Measurements from ENCODE around the gene ETNK2. TPM values are rescaled to one million over a fixed set of nuclear protein-coding genes. Genes with fewer than 3 reads are reported as not detected.
A peak's percentile ranks its signal among the peaks of the same experiment; 100 is the strongest.
"Not testable (repeated sequence)": the region's sequence is repeated elsewhere in the genome, so short reads cannot be mapped to it uniquely, and the experiment has no call there.

The ETNK2 gene
- total and polyA plus RNA-seq, 4 donors, result 18.2 to 65.4 (median 41.4) TPM

GRCh38 chr1:204094856-204095634, 56.8 kb downstream of the ETNK2 start:
- Histone ChIP-seq H3K9me3 (ENCODE audit: control insufficient read depth, insufficient read depth, low read length) (no peaks in the 10 kb centered on the region), H3K27me3 (ENCODE audit: control insufficient read depth, insufficient read depth, low read length) (no peaks in the 10 kb centered on the region), H3K4me1 (ENCODE audit: control insufficient read depth, insufficient read depth, low read length) (peaks cover 42% of the 10 kb centered on the region), H3K27ac (ENCODE audit: low read depth, low read length) (peak overlapping the region; percentile 15), H3K36me3 (ENCODE audit: control insufficient read depth, insufficient read depth, low read length) (no peaks in the 10 kb centered on the region), H3K4me3 (ENCODE audit: low read depth, low read length) (no peak overlapping the region)
- peak in 1 of 6 donors; percentile 58 for DNase-seq (ENCODE audit: low read depth in 4 of 6, low spot score in 6 of 6)
- WGBS (ENCODE audit: insufficient coverage), result 55% methylated on average over 11 of the region's 15 CpGs

DNA sequence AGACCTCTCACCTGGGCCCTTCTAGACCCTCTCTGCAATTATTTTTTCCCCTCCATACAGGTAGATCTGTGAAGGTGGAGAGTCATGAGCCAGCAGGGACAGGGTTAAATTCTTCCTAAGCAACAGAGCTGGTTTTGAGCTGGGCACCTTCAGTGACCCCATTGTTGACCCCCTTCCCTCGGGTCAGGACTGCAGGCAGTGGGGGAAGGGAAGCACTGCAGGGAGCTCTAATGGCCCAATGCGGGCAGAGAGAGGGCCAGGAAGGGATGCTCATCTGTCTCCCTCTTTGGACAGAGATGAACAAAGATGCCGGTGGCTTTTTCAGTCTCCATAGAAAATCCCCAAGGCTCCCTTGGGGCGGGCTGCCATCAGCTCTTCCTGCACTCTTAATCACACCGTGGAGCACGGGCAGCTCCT, 57.5 kb downstream of the ETNK2 start:
- 10% methylated on average over 3 of the region's 6 CpGs for WGBS (ENCODE audit: insufficient coverage)
- no peak overlapping the region for H3K27ac ChIP-seq (ENCODE audit: low read depth, low read length)
- DNase-seq (ENCODE audit: low read depth in 4 of 6, low spot score in 6 of 6), result peak in 1 of 6 donors; percentile 66
- no peaks in the 10 kb centered on the region for H3K27me3 ChIP-seq (ENCODE audit: control insufficient read depth, insufficient read depth, low read length)
- H3K4me3 ChIP-seq (ENCODE audit: low read depth, low read length), result no peak overlapping the region
- peaks cover 49% of the 10 kb centered on the region for H3K4me1 ChIP-seq (ENCODE audit: control insufficient read depth, insufficient read depth, low read length)
- no peaks in the 10 kb centered on the region for H3K9me3 ChIP-seq (ENCODE audit: control insufficient read depth, insufficient read depth, low read length)
- H3K36me3 ChIP-seq (ENCODE audit: control insufficient read depth, insufficient read depth, low read length), result no peaks in the 10 kb centered on the region

GRCh38 chr1:204093781-204094180, 58.1 kb downstream of the ETNK2 start:
- Histone ChIP-seq H3K36me3 (ENCODE audit: control insufficient read depth, insufficient read depth, low read length) (no peaks in the 10 kb centered on the region), H3K27ac (ENCODE audit: low read depth, low read length) (no peak overlapping the region), H3K27me3 (ENCODE audit: control insufficient read depth, insufficient read depth, low read length) (no peaks in the 10 kb centered on the region), H3K4me1 (ENCODE audit: control insufficient read depth, insufficient read depth, low read length) (peaks cover 53% of the 10 kb centered on the region), H3K9me3 (ENCODE audit: control insufficient read depth, insufficient read depth, low read length) (no peaks in the 10 kb centered on the region), H3K4me3 (ENCODE audit: low read depth, low read length) (no peak overlapping the region)
- 44% methylated on average over 1 of the region's 2 CpGs for WGBS (ENCODE audit: insufficient coverage)
- no peak for DNase-seq (ENCODE audit: low read depth in 4 of 6, low spot score in 6 of 6)

DNA sequence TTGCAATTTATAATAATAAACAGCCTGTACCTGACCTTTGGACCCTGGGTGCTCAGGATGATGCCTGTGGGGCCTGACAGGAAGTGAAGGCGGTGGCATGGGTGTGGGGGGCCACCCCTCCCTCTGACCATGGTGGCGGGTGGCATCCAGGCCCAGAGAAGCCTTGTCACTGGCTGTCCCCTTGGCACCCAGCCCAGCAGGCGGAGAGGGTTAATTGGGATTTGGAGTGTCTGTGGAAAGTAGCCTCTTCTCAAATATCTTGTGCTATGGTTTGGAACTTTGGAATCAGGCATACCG, 58.5 kb downstream of the ETNK2 start:
- Histone ChIP-seq H3K4me3 (ENCODE audit: low read depth, low read length) (no peak overlapping the region), H3K4me1 (ENCODE audit: control insufficient read depth, insufficient read depth, low read length) (peaks cover 53% of the 10 kb centered on the region), H3K9me3 (ENCODE audit: control insufficient read depth, insufficient read depth, low read length) (no peaks in the 10 kb centered on the region), H3K36me3 (ENCODE audit: control insufficient read depth, insufficient read depth, low read length) (no peaks in the 10 kb centered on the region), H3K27ac (ENCODE audit: low read depth, low read length) (no peak overlapping the region), H3K27me3 (ENCODE audit: control insufficient read depth, insufficient read depth, low read length) (no peaks in the 10 kb centered on the region)
- WGBS (ENCODE audit: insufficient coverage), result 43% methylated on average over 1 of the region's 4 CpGs
- DNase-seq (ENCODE audit: low read depth in 4 of 6, low spot score in 6 of 6), result no peak

DNA sequence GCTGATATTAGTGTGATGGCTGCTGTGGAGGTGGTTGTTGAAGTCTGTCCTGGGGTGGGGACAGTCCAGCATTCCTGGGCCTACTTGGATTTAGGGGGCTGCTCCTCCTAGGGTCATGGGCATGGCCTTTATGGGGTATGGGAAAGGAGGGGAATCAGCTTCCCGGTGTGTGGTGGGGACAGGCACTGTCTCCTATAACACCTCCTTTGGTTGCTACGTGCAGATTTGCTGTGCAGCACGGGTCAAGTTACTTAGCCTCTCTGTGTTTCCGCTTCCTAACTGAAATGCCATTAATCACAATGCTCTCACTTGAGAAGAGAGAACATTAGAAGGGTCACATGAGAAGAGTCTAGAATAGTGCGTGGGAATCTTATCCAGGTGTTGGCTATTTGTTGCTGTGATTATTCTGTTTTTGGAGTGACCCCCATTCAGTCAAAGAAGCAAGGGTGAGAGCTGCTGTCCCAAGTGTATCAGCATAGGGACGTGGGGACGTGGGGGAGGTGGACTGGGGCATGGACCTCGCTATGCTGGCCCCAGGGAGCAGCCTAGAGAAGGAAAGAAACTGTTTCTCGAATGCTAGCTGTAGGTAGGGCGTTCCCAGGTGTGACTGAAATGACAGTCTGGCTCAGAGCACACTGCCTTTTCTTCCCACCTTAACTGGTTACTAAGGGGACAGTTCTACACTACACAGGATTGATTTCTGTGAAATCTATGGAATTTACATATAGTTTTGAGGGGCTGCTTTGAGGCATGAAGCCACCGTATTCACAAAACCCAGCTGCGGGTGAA, 59.0 kb downstream of the ETNK2 start:
- WGBS (ENCODE audit: insufficient coverage), result 47% methylated on average over 4 of the region's 12 CpGs
- no peaks in the 10 kb centered on the region for H3K36me3 ChIP-seq (ENCODE audit: control insufficient read depth, insufficient read depth, low read length)
- H3K4me1 ChIP-seq (ENCODE audit: control insufficient read depth, insufficient read depth, low read length), result peaks cover 59% of the 10 kb centered on the region
- no peaks in the 10 kb centered on the region for H3K9me3 ChIP-seq (ENCODE audit: control insufficient read depth, insufficient read depth, low read length)
- no peak for DNase-seq (ENCODE audit: low read depth in 4 of 6, low spot score in 6 of 6)
- no peak overlapping the region for H3K4me3 ChIP-seq (ENCODE audit: low read depth, low read length)
- H3K27me3 ChIP-seq (ENCODE audit: control insufficient read depth, insufficient read depth, low read length), result no peaks in the 10 kb centered on the region
- no peak overlapping the region for H3K27ac ChIP-seq (ENCODE audit: low read depth, low read length)

DNA sequence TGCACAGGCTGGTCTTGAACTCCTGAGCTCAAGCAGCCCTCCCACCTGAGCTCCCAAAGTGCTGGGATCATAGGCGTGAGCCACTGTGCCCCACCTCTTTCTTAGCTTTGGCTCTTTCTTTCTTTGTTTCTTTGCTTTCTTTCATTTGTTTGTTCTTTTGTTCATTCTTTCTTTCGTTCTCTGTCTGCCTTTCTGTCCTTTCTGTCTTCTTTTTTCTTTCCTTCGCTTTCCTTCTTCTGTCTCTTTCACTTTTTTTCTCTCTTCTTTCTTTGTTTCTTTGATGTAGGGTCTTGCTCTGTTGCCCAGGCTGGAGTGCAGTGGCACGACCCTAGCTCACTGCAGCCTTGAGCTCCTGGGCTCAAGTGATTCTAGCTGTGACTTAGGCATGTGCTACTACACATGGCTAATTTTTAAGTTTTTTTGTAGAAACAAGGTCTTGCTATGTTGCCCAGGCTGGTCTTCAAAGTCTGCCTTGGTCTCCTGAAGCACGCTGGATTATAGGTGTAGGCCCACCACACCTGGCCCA, 60.0 kb downstream of the ETNK2 start:
- Histone ChIP-seq H3K4me1 (ENCODE audit: control insufficient read depth, insufficient read depth, low read length) (peaks cover 67% of the 10 kb centered on the region), H3K4me3 (ENCODE audit: low read depth, low read length) (no peak overlapping the region), H3K27ac (ENCODE audit: low read depth, low read length) (no peak overlapping the region), H3K27me3 (ENCODE audit: control insufficient read depth, insufficient read depth, low read length) (no peaks in the 10 kb centered on the region), H3K36me3 (ENCODE audit: control insufficient read depth, insufficient read depth, low read length) (no peaks in the 10 kb centered on the region), H3K9me3 (ENCODE audit: control insufficient read depth, insufficient read depth, low read length) (no peaks in the 10 kb centered on the region)
- no peak for DNase-seq (ENCODE audit: low read depth in 4 of 6, low spot score in 6 of 6)
- 81% methylated on average over 3 of the region's 5 CpGs for WGBS (ENCODE audit: insufficient coverage)

DNA sequence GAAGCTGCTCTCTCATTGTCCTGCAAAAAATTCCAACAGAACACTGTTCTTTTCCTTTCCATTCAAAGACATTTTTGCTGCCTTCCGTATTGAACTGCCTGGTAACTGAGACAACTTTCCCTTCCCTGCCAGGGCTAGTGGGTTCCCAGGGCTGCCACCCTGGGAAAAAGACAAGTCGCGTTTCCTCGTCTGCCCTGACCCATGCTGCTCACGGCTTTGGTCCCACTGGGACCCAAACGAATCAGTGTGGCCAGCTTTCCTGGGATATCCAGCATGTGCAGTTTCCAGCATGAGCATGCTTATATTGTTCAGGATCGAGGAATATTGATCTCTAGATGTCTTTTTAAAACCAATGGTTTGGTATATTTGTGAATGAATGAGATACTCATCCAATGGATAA, 60.8 kb downstream of the ETNK2 start:
- Histone ChIP-seq H3K9me3 (ENCODE audit: control insufficient read depth, insufficient read depth, low read length) (no peaks in the 10 kb centered on the region), H3K27ac (ENCODE audit: low read depth, low read length) (no peak overlapping the region), H3K27me3 (ENCODE audit: control insufficient read depth, insufficient read depth, low read length) (no peaks in the 10 kb centered on the region), H3K4me3 (ENCODE audit: low read depth, low read length) (no peak overlapping the region), H3K4me1 (ENCODE audit: control insufficient read depth, insufficient read depth, low read length) (peaks cover 67% of the 10 kb centered on the region), H3K36me3 (ENCODE audit: control insufficient read depth, insufficient read depth, low read length) (no peaks in the 10 kb centered on the region)
- no peak for DNase-seq (ENCODE audit: low read depth in 4 of 6, low spot score in 6 of 6)
- 35% methylated on average over 6 of the region's 7 CpGs for WGBS (ENCODE audit: insufficient coverage)

DNA sequence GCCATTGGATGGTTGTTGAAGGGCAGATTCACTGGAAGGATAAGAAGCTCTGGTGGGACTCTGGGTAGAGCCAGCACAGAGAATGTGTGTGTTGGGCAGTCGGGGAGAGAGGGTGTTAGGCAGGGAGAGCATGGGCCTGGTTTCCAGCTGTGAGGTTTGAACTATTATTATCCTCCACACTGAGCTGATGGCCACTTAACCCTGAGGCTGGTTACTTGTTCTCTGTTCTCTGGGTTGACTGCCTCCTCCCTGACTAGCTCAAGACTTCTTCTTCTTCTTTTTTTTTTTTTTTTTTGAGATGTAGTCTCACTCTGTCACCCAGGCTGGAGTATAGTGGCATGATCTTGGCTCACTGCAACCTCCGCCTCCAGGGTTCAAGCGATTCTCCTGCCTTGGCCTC, 61.7 kb downstream of the ETNK2 start:
- WGBS (ENCODE audit: insufficient coverage), result 100% methylated on average over 2 of the region's 3 CpGs
- not testable (repeated sequence) for H3K27me3 ChIP-seq (ENCODE audit: control insufficient read depth, insufficient read depth, low read length); H3K36me3 ChIP-seq (ENCODE audit: control insufficient read depth, insufficient read depth, low read length); DNase-seq (ENCODE audit: low read depth in 4 of 6, low spot score in 6 of 6); H3K4me3 ChIP-seq (ENCODE audit: low read depth, low read length); H3K27ac ChIP-seq (ENCODE audit: low read depth, low read length); H3K9me3 ChIP-seq (ENCODE audit: control insufficient read depth, insufficient read depth, low read length)
- peaks cover 64% of the 10 kb centered on the region for H3K4me1 ChIP-seq (ENCODE audit: control insufficient read depth, insufficient read depth, low read length)

- H3K27ac ChIP-seq (ENCODE audit: low read depth, low read length), result peak overlapping the region; percentile 36
Observed at GRCh38 chr1:204089044-204089751, 62.6 kb downstream of the ETNK2 start.

More at GRCh38 chr1:204089044-204089751, 62.6 kb downstream of the ETNK2 start:
- no peaks in the 10 kb centered on the region for H3K27me3 ChIP-seq (ENCODE audit: control insufficient read depth, insufficient read depth, low read length)
- peaks cover 64% of the 10 kb centered on the region for H3K4me1 ChIP-seq (ENCODE audit: control insufficient read depth, insufficient read depth, low read length)
- DNase-seq (ENCODE audit: low read depth in 4 of 6, low spot score in 6 of 6), result peak in 1 of 6 donors; percentile 76
- H3K9me3 ChIP-seq (ENCODE audit: control insufficient read depth, insufficient read depth, low read length), result no peaks in the 10 kb centered on the region
- H3K36me3 ChIP-seq (ENCODE audit: control insufficient read depth, insufficient read depth, low read length), result no peaks in the 10 kb centered on the region
- WGBS (ENCODE audit: insufficient coverage), result 43% methylated on average over 9 of the region's 15 CpGs
- H3K4me3 ChIP-seq (ENCODE audit: low read depth, low read length), result no peak overlapping the region
